GM19468 (cell line): Measurements from ENCODE around the gene MACROD2.
"Not testable (repeated sequence)": the region's sequence is repeated elsewhere in the genome, so short reads cannot be mapped to it uniquely, and the experiment has no call there.

Source experiments
- ATAC-seq: cut with Tn5 transposase; IDR thresholded peaks from one replicate; pipeline ENCODE4 v1.9.1; 2021; ENCODE audit warnings: mild to moderate bottlenecking, moderate library complexity, moderate number of reproducible peaks; ENCODE audit not compliant: unreplicated experiment; ENCODE audit errors: extremely low read depth

The MACROD2 gene

GRCh38 chr20:15140940-15141339, 1145.6 kb downstream of the MACROD2 start:
- ATAC-seq: not testable (repeated sequence)

- ATAC-seq: no peak
Observed at GRCh38 chr20:15141861-15142260, 1146.5 kb downstream of the MACROD2 start.

- no peak for ATAC-seq
Observed at GRCh38 chr20:15143478-15143877, 1148.2 kb downstream of the MACROD2 start.

- ATAC-seq: no peak
Observed at GRCh38 chr20:15144916-15145315, 1149.6 kb downstream of the MACROD2 start.

GRCh38 chr20:15146948-15147347, 1151.6 kb downstream of the MACROD2 start:
- ATAC-seq: no peak

- ATAC-seq: no peak
Observed at GRCh38 chr20:15154070-15154469, 1158.8 kb downstream of the MACROD2 start.

- ATAC-seq: no peak
Observed at GRCh38 chr20:15155848-15156401, 1160.6 kb downstream of the MACROD2 start.

- no peak for ATAC-seq
Observed at GRCh38 chr20:15158533-15158932, 1163.2 kb downstream of the MACROD2 start.

GRCh38 chr20:15162079-15162647, 1166.8 kb downstream of the MACROD2 start:
- peak; percentile 23 for ATAC-seq

- no peak for ATAC-seq
Observed at GRCh38 chr20:15163632-15164031, 1168.3 kb downstream of the MACROD2 start.

- ATAC-seq: no peak
Observed at GRCh38 chr20:15164726-15165125, 1169.4 kb downstream of the MACROD2 start.

- ATAC-seq: no peak
Observed at GRCh38 chr20:15166744-15167143, 1171.4 kb downstream of the MACROD2 start.

GRCh38 chr20:15171016-15171415, 1175.7 kb downstream of the MACROD2 start:
- ATAC-seq: no peak

- no peak for ATAC-seq
Observed at GRCh38 chr20:15176929-15177328, 1181.6 kb downstream of the MACROD2 start.

GRCh38 chr20:15178581-15178980, 1183.3 kb downstream of the MACROD2 start:
- ATAC-seq: no peak

- ATAC-seq: no peak
Observed at GRCh38 chr20:15179381-15179780, 1184.1 kb downstream of the MACROD2 start.

- ATAC-seq: no peak
Observed at GRCh38 chr20:15179781-15180180, 1184.5 kb downstream of the MACROD2 start.

- no peak for ATAC-seq
Observed at GRCh38 chr20:15185322-15185721, 1190.0 kb downstream of the MACROD2 start.

GRCh38 chr20:15185913-15186312, 1190.6 kb downstream of the MACROD2 start:
- no peak for ATAC-seq

GRCh38 chr20:15187612-15188011, 1192.3 kb downstream of the MACROD2 start:
- ATAC-seq: no peak

GRCh38 chr20:15188415-15188814, 1193.1 kb downstream of the MACROD2 start:
- no peak for ATAC-seq

GRCh38 chr20:15191082-15191723, 1195.9 kb downstream of the MACROD2 start:
- no peak for ATAC-seq
